GM18498 (cell line): Measurements from ENCODE around the gene SAXO1.

Source experiments
- ATAC-seq: cut with Tn5 transposase; IDR thresholded peaks from one replicate; pipeline ENCODE4 v1.9.1; 2021; ENCODE audit warnings: mild to moderate bottlenecking, moderate library complexity; ENCODE audit not compliant: unreplicated experiment

The SAXO1 gene

GRCh38 chr9:18920141-18921084 is 112.6 kb downstream of the SAXO1 start:
- ATAC-seq = no peak

- ATAC-seq = no peak
Measured at GRCh38 chr9:18911714-18912342, 121.2 kb downstream of the SAXO1 start.

- no peak for ATAC-seq
Measured at GRCh38 chr9:18910916-18911315, 122.1 kb downstream of the SAXO1 start.

GRCh38 chr9:18910435-18910834 is 122.6 kb downstream of the SAXO1 start:
- ATAC-seq = no peak

GRCh38 chr9:18909140-18910018 is 123.6 kb downstream of the SAXO1 start:
- no peak for ATAC-seq

- ATAC-seq = no peak
Measured at GRCh38 chr9:18907927-18908625, 124.9 kb downstream of the SAXO1 start.

- no peak for ATAC-seq
Measured at GRCh38 chr9:18906656-18907395, 126.2 kb downstream of the SAXO1 start.

- ATAC-seq = no peak
Measured at GRCh38 chr9:18905883-18906629, 127.0 kb downstream of the SAXO1 start.

GRCh38 chr9:18905028-18905882 is 127.8 kb downstream of the SAXO1 start:
- ATAC-seq = no peak

GRCh38 chr9:18903450-18903849 is 129.6 kb downstream of the SAXO1 start:
- ATAC-seq = no peak

GRCh38 chr9:18896531-18897179 is 136.4 kb downstream of the SAXO1 start:
- no peak for ATAC-seq

GRCh38 chr9:18896004-18896403 is 137.0 kb downstream of the SAXO1 start:
- no peak for ATAC-seq

- no peak for ATAC-seq
Measured at GRCh38 chr9:18893491-18893890, 139.5 kb downstream of the SAXO1 start.

- no peak for ATAC-seq
Measured at GRCh38 chr9:18893046-18893445, 140.0 kb downstream of the SAXO1 start.

- no peak for ATAC-seq
Measured at GRCh38 chr9:18891946-18892670, 140.9 kb downstream of the SAXO1 start.

- peak; percentile 80 for ATAC-seq
Measured at GRCh38 chr9:18890372-18890771, 142.6 kb downstream of the SAXO1 start.

- no peak for ATAC-seq
Measured at GRCh38 chr9:18889550-18889949, 143.5 kb downstream of the SAXO1 start.
